HPDE6-E6E7 (cell line): Measurements from ENCODE around the gene MIB1.
"Not testable (repeated sequence)": the region's sequence is repeated elsewhere in the genome, so short reads cannot be mapped to it uniquely, and the experiment has no call there.

ENCODE experiments used
- DNase-seq: peaks from one replicate; pipeline ENCODE4 v3.0.0; 2011; ENCODE audit warnings: missing footprints; ENCODE audit errors: extremely low spot score

Gene MIB1

GRCh38 chr18:21743166-21743832 lies 2.7 kb downstream of the MIB1 start:
- DNase-seq, result no peak

- DNase-seq, result no peak
Measured at GRCh38 chr18:21745231-21745630, 4.6 kb downstream of the MIB1 start.

GRCh38 chr18:21747268-21747667 lies 6.7 kb downstream of the MIB1 start:
- no peak for DNase-seq

- DNase-seq, result no peak
Measured at GRCh38 chr18:21747764-21748693, 7.4 kb downstream of the MIB1 start.

GRCh38 chr18:21757833-21758232 lies 17.2 kb downstream of the MIB1 start:
- no peak for DNase-seq

GRCh38 chr18:21759836-21760235 lies 19.2 kb downstream of the MIB1 start:
- DNase-seq, result no peak

GRCh38 chr18:21760321-21760720 lies 19.7 kb downstream of the MIB1 start:
- DNase-seq, result no peak

GRCh38 chr18:21761471-21762115 lies 21.0 kb downstream of the MIB1 start:
- DNase-seq, result no peak

GRCh38 chr18:21762181-21762772 lies 21.7 kb downstream of the MIB1 start:
- no peak for DNase-seq

GRCh38 chr18:21763846-21764646 lies 23.5 kb downstream of the MIB1 start:
- DNase-seq, result no peak

- DNase-seq, result no peak
Measured at GRCh38 chr18:21769206-21769605, 28.6 kb downstream of the MIB1 start.

GRCh38 chr18:21774722-21775121 lies 34.1 kb downstream of the MIB1 start:
- no peak for DNase-seq

- no peak for DNase-seq
Measured at GRCh38 chr18:21777814-21778213, 37.2 kb downstream of the MIB1 start.

GRCh38 chr18:21786526-21786925 lies 45.9 kb downstream of the MIB1 start:
- no peak for DNase-seq

GRCh38 chr18:21796089-21796488 lies 55.5 kb downstream of the MIB1 start:
- not testable (repeated sequence) for DNase-seq

GRCh38 chr18:21798126-21798525 lies 57.5 kb downstream of the MIB1 start:
- DNase-seq, result no peak

GRCh38 chr18:21799721-21800120 lies 59.1 kb downstream of the MIB1 start:
- DNase-seq, result no peak

GRCh38 chr18:21803495-21803894 lies 62.9 kb downstream of the MIB1 start:
- no peak for DNase-seq

GRCh38 chr18:21805771-21806366 lies 65.3 kb downstream of the MIB1 start:
- DNase-seq, result no peak

GRCh38 chr18:21808185-21808584 lies 67.6 kb downstream of the MIB1 start:
- DNase-seq, result no peak

GRCh38 chr18:21809725-21810124 lies 69.1 kb downstream of the MIB1 start:
- DNase-seq, result no peak
